DOHH2 (cell line): ENCODE results near the gene EBNA1BP2.

Source experiments
- CTCF ChIP-seq: fragments of 200-600 bp; sonication (generic); IDR thresholded peaks from one replicate; pipeline ENCODE4 v1.5.1; 2014; ENCODE audit warnings: antibody characterized with exemption, mild to moderate bottlenecking, low read depth, low read length; ENCODE audit not compliant: poor library complexity, severe bottlenecking
- EZH2phosphoT487 ChIP-seq: fragments of 200-600 bp; sonication (generic); IDR thresholded peaks from 2 replicates; pipeline ENCODE4 v1.6.1; 2017; ENCODE audit warnings: borderline replicate concordance, mild to moderate bottlenecking, antibody characterized with exemption, low read length, moderate library complexity, mixed read lengths

- TF ChIP-seq CTCF (no peak), EZH2phosphoT487 (no peak)
Observed at GRCh38 chr1:43171312-43171875, 696 bp downstream of the EBNA1BP2 start.
